ENCODE data around the gene IMMT.

The IMMT gene

GRCh38 chr2:86226636-86227520 is 31.6 kb upstream of the IMMT start:
- in situ Hi-C loops (cut with MboI; ENCODE audit: low sequenced_read_pairs), result no loop called here

- in situ Hi-C loops (cut with MboI; ENCODE audit: low sequenced_read_pairs), result no loop called here
These were observed 30.8 kb upstream of the IMMT start for GRCh38 chr2:86226070-86226469.

GRCh38 chr2:86225581-86225980 is 30.3 kb upstream of the IMMT start:
- in situ Hi-C loops (cut with MboI; ENCODE audit: low sequenced_read_pairs), result no loop called here

GRCh38 chr2:86224645-86225355 is 29.5 kb upstream of the IMMT start:
- in situ Hi-C loops (cut with MboI; ENCODE audit: low sequenced_read_pairs), result no loop called here

GRCh38 chr2:86223927-86224560 is 28.8 kb upstream of the IMMT start:
- in situ Hi-C loops (cut with MboI; ENCODE audit: low sequenced_read_pairs), result no loop called here

- in situ Hi-C loops (cut with MboI; ENCODE audit: low sequenced_read_pairs), result no loop called here
These were observed 28.1 kb upstream of the IMMT start for GRCh38 chr2:86223140-86223926.

- in situ Hi-C loops (cut with MboI; ENCODE audit: low sequenced_read_pairs), result no loop called here
These were observed 25.9 kb upstream of the IMMT start for GRCh38 chr2:86221066-86221684.

GRCh38 chr2:86219896-86220295 is 24.6 kb upstream of the IMMT start:
- in situ Hi-C loops (cut with MboI; ENCODE audit: low sequenced_read_pairs), result no loop called here

GRCh38 chr2:86218124-86218523 is 22.9 kb upstream of the IMMT start:
- in situ Hi-C loops (cut with MboI; ENCODE audit: low sequenced_read_pairs), result no loop called here

- in situ Hi-C loops (cut with MboI; ENCODE audit: low sequenced_read_pairs), result no loop called here
These were observed 21.6 kb upstream of the IMMT start for GRCh38 chr2:86216575-86217555.

GRCh38 chr2:86214503-86214832 is 19.2 kb upstream of the IMMT start:
- in situ Hi-C loops (cut with MboI; ENCODE audit: low sequenced_read_pairs), result no loop called here

- in situ Hi-C loops (cut with MboI; ENCODE audit: low sequenced_read_pairs), result no loop called here
These were observed 18.6 kb upstream of the IMMT start for GRCh38 chr2:86213699-86214502.

GRCh38 chr2:86213056-86213455 is 17.8 kb upstream of the IMMT start:
- in situ Hi-C loops (cut with MboI; ENCODE audit: low sequenced_read_pairs), result no loop called here

GRCh38 chr2:86211796-86212188 is 16.5 kb upstream of the IMMT start:
- in situ Hi-C loops (cut with MboI; ENCODE audit: low sequenced_read_pairs), result no loop called here

GRCh38 chr2:86211033-86211795 is 16.0 kb upstream of the IMMT start:
- in situ Hi-C loops (cut with MboI; ENCODE audit: low sequenced_read_pairs), result no loop called here

GRCh38 chr2:86204458-86204857 is 9.2 kb upstream of the IMMT start:
- in situ Hi-C loops (cut with MboI; ENCODE audit: low sequenced_read_pairs), result no loop called here

- in situ Hi-C loops (cut with MboI; ENCODE audit: low sequenced_read_pairs), result no loop called here
These were observed 8.4 kb upstream of the IMMT start for GRCh38 chr2:86203614-86204013.

- in situ Hi-C loops (cut with MboI; ENCODE audit: low sequenced_read_pairs), result no loop called here
These were observed 7.4 kb upstream of the IMMT start for GRCh38 chr2:86202702-86203101.
